GM12891 (cell line): ENCODE results near the gene FEN1.

Experiments used
- DNase-seq: peaks from one replicate; pipeline ENCODE4 v3.0.0; 2011; ENCODE audit warnings: low spot score; ENCODE audit not compliant: insufficient read length
- FAIRE-seq: peaks from 2 replicates; lab custom pipeline; 2011; peaks lifted over from hg19 to GRCh38; lab: Jason Lieb, UNC
- PAX5 ChIP-seq: IDR thresholded peaks from 2 replicates; pipeline ENCODE4 v1.6.1; 2011; ENCODE audit warnings: low read length, moderate library complexity, mild to moderate bottlenecking; ENCODE audit not compliant: insufficient read depth, severe bottlenecking
- POLR2A ChIP-seq: IDR thresholded peaks from 2 replicates; pipeline ENCODE4 v1.6.1; 2011; ENCODE audit warnings: low read depth, low read length, control low read depth
- POLR2AphosphoS5 ChIP-seq: IDR thresholded peaks from 2 replicates; pipeline ENCODE4 v1.6.1; 2011; ENCODE audit warnings: low read depth, low read length, control low read depth
- POU2F2 ChIP-seq: IDR thresholded peaks from 2 replicates; pipeline ENCODE4 v1.6.1; 2011; ENCODE audit warnings: low read depth, mild to moderate bottlenecking, control low read depth, low read length, moderate library complexity
- SPI1 ChIP-seq: IDR thresholded peaks from 2 replicates; pipeline ENCODE4 v1.6.1; 2011; ENCODE audit warnings: low read depth, low read length, control low read depth
- TAF1 ChIP-seq: IDR thresholded peaks from 2 replicates; pipeline ENCODE4 v1.6.1; 2011; ENCODE audit warnings: low read depth, low read length, control low read depth

FEN1 gene

DNA sequence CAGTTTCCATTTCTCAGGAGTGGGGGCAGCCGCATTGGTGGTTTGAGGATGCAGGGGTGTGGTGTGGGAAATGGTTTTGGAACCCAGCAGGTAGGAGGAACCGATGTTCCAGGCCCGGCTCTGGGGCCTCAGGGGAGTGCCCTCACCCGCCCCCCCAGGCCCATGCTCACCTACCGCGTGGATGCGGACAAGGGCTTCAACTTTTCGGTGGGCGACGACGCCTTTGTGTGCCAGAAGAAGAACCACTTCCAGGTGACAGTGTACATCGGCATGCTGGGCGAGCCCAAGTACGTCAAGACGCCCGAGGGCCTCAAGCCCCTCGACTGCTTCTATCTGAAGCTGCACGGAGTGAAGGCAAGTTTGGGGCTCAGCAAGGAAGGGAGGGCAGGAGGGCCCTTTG lies 18.9 kb upstream of the FEN1 start:
- FAIRE-seq (no peak), DNase-seq (no peak)
- TF ChIP-seq POLR2A (no peak), TAF1 (no peak), POLR2AphosphoS5 (no peak), POU2F2 (no peak), SPI1 (no peak), PAX5 (no peak)

DNA sequence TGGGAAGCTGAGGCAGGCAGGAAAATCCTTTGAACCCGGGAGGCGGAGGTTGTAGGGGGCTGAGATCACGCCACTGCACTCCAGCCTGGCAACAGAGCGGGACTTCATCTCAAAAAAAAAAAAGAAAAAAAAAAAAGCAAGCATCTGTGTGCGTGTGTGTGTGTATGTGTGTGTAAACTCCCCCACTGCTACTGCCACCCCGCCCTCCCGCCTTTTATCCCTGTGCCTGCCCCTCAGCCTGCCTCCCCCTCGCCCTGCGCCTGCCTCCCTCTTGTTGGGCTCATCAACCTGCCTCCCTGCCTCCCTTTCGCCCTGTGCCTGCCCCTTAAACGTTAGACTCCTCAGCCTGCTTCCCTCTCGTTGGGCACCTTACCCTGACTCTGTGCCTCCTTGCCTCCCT lies 18.3 kb upstream of the FEN1 start:
- TF ChIP-seq POLR2A, result no peak
- TF ChIP-seq TAF1, result no peak
- TF ChIP-seq PAX5, result no peak
- TF ChIP-seq POU2F2, result no peak
- no peak for TF ChIP-seq POLR2AphosphoS5
- TF ChIP-seq SPI1, result no peak
- FAIRE-seq (no peak), DNase-seq (no peak)

DNA sequence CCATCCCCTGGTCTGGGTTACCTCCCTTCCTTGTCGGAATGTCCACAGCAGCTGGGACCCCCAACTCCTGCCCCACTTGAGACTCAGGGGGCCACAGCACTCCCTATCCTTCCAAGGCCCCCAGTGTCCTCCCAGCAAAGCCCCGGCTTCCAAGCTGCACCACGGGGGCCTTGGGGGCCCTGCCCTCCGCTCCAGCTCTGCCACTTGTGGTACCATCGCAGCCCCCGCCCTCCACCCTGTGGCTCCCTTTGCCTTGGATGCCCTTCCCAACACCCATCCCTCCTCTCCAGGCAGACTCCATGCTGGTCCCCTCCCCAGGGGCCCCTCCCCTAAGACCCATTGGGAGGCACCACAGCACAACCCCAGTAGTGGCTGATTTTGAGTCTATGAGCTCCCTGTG lies 17.6 kb upstream of the FEN1 start:
- DNase-seq, result no peak
- no peak for FAIRE-seq

DNA sequence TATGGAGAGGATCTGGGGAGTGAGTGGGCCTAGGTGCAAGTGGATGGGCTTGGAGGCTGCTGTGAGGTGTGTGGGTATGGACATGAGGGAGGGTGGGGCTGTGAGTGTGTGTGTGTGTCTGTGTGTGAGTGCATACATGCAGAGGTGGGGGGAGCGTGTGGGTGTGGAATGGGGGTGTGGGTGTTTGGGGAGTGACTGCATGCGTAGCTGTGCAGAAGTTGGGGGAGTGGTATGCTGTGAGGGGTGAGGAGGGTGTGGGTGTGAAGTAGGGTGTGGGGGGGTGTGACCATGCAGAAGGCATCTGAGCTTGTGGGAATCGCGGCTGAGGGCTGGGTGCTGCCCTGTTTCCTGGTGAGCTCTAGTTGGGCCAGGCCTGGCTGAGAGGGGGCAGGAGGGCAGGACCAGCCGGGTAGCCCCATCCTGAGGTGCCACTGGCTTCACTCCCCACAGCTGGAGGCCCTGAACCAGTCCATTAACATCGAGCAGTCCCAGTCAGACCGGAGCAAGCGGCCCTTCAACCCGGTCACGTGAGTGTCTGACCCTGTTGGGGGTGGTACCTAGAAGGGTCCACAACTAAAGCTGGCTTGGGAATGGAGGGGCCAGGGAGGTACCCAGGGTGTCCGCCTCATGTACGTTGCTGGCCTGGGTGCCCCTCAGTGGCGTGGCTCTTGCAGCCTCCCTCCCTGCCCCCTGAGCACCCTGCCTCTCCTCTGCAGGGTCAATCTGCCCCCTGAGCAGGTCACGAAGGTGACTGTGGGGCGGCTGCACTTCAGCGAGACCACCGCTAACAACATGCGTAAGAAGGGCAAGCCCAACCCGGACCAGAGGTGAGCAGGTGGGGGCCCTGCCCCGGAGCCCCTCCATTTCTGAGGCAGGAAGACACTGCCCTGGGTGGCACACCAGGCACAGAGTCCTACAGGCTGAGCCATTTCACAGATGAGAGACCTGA lies 16.8 kb upstream of the FEN1 start:
- DNase-seq, result no peak
- FAIRE-seq, result no peak
- no peak for TF ChIP-seq TAF1
- TF ChIP-seq POLR2A, result no peak
- no peak for TF ChIP-seq POU2F2
- no peak for TF ChIP-seq POLR2AphosphoS5
- TF ChIP-seq SPI1, result no peak
- TF ChIP-seq PAX5, result no peak

More for the DNA sequence above, 17.6 kb upstream of the FEN1 start:
- no peak for TF ChIP-seq POLR2A
- TF ChIP-seq TAF1, result no peak
- no peak for TF ChIP-seq POLR2AphosphoS5
- TF ChIP-seq POU2F2, result no peak
- TF ChIP-seq PAX5, result no peak
- no peak for TF ChIP-seq SPI1

DNA sequence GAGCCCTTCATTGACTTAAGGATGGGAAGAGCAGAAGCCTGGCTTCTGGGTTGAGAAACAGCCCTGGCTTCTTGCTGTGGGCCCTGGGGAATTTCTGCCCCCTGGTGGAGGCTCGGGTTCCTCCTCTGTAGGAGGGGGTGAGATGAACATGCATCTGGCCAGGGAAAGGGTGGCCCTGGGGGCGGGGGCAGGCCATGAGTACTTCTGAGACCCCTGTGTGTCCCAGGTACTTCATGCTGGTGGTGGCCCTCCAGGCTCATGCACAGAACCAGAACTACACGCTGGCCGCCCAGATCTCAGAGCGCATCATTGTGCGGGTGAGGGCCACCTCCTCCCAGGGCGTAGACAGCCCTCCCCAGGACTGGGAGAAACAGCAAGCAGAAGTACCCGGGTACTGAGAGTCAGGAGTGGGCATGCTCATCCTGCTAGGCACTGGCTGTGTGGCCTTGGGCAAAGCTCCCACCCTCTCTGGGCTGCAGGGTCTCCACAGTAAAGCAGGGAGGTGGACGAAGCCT lies 16.1 kb upstream of the FEN1 start:
- TF ChIP-seq SPI1 (no peak), POU2F2 (0 out of 2 replicates have a peak, but pooled peaks have one; percentile 29), TAF1 (no peak)
- FAIRE-seq, result no peak

DNA sequence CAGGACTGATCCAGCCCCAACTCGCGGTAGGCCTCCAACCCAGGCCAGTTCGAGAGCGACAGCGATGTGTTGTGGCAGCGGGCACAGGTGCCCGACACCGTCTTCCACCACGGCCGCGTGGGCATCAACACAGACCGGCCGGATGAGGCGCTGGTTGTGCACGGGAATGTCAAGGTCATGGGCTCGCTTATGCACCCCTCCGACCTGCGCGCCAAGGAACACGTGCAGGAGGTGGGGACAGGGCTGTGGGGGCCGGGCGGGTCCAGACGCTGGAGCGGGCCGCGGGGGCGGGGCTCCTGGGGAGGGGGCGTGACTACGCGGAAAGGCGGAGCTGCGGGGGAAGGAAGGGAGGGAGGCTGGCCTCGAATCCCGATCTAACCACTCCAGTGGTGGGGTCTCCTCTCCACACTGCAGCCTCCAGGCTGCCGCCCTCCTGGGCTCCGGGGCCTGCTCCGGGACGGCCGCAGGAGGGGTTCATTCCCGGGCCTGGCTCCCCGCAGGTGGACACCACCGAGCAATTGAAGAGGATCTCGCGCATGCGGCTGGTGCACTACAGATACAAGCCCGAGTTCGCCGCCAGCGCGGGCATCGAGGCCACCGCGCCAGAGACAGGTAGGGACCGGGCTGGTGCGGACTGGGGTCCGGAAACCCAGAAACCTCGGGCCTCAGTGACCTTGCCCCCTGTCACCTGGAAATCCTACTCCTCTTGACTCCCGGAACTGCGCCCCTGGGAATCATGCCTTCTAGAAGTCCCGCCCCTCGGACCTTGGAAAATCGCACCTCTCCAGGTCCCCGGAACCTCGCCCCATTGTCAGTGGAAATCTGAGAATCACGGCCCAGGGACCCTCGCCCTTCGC lies 15.2 kb upstream of the FEN1 start:
- FAIRE-seq (peak; percentile 81), DNase-seq (peak; percentile 67)
- TF ChIP-seq SPI1 (no peak), TAF1 (no peak), POLR2AphosphoS5 (no peak), POLR2A (no peak), POU2F2 (no peak), PAX5 (no peak)

More for the DNA sequence above, 16.1 kb upstream of the FEN1 start:
- DNase-seq, result peak; percentile 97

DNA sequence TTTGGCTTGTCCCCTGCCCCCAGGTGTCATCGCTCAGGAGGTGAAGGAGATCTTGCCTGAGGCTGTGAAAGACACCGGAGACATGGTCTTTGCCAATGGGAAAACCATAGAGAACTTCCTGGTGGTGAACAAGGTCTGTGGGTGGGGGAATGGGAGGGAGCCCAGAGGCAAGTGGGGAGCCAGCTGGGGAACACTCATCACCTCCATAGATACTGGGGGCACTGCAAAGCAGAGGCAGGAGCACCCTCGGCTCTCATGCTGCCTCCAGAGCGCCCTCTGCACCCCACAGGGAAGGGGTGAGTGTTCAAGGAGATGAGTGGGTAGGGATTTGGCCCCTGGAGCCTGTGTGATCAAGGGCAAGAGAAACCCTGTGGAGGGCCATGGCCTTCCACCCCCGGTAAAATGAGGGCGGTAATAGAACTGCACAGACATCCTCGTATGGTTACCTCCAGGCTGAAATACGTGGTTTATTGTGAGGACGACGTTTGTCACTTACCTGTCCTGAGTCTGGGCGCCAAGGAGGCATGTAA lies 14.3 kb upstream of the FEN1 start:
- no peak for FAIRE-seq
- DNase-seq, result no peak
- TF ChIP-seq TAF1 (no peak), POU2F2 (no peak), PAX5 (no peak), POLR2AphosphoS5 (no peak), SPI1 (no peak), POLR2A (no peak)

DNA sequence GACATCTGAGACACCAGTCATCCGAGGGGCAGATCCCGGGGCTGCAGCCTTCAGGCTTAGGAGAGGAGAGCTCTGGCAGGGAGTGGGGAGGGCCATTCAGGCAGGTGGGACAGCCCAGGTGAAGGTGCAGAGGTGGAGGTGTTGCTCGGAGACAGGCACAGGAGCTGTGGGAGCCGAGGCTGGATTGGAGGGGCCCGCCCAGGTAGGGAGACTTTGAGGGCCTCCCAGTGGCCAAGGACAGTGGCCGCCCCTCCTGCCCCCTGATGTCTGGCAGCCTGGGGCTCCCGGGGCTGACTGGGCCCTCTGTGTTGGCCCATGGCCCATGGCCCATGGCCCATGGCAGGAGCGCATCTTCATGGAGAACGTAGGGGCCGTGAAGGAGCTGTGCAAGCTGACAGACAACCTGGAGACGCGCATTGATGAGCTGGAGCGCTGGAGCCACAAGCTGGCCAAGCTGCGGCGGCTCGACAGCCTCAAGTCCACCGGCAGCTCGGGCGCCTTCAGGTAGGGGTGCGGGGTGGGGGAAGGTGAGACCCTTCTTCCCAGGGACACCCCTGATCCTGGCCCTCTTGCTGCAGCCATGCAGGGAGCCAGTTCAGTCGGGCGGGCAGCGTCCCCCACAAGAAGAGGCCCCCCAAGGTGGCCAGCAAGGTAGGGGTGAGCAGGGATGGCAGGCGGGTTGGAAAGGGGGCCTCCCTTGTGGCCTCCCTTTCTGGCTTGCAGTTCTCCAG lies 13.6 kb upstream of the FEN1 start:
- TF ChIP-seq PAX5 (no peak), POLR2AphosphoS5 (no peak), POU2F2 (no peak), SPI1 (no peak), POLR2A (no peak), TAF1 (no peak)
- DNase-seq (no peak), FAIRE-seq (no peak)
